Measurements from ENCODE around the gene ZNF335. TPM values are rescaled to one million over a fixed set of nuclear protein-coding genes. Genes with fewer than 3 reads are reported as not detected.

Gene ZNF335, protein sequence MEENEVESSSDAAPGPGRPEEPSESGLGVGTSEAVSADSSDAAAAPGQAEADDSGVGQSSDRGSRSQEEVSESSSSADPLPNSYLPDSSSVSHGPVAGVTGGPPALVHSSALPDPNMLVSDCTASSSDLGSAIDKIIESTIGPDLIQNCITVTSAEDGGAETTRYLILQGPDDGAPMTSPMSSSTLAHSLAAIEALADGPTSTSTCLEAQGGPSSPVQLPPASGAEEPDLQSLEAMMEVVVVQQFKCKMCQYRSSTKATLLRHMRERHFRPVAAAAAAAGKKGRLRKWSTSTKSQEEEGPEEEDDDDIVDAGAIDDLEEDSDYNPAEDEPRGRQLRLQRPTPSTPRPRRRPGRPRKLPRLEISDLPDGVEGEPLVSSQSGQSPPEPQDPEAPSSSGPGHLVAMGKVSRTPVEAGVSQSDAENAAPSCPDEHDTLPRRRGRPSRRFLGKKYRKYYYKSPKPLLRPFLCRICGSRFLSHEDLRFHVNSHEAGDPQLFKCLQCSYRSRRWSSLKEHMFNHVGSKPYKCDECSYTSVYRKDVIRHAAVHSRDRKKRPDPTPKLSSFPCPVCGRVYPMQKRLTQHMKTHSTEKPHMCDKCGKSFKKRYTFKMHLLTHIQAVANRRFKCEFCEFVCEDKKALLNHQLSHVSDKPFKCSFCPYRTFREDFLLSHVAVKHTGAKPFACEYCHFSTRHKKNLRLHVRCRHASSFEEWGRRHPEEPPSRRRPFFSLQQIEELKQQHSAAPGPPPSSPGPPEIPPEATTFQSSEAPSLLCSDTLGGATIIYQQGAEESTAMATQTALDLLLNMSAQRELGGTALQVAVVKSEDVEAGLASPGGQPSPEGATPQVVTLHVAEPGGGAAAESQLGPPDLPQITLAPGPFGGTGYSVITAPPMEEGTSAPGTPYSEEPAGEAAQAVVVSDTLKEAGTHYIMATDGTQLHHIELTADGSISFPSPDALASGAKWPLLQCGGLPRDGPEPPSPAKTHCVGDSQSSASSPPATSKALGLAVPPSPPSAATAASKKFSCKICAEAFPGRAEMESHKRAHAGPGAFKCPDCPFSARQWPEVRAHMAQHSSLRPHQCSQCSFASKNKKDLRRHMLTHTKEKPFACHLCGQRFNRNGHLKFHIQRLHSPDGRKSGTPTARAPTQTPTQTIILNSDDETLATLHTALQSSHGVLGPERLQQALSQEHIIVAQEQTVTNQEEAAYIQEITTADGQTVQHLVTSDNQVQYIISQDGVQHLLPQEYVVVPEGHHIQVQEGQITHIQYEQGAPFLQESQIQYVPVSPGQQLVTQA (N-terminal part only)
- 6.3 to 10.5 TPM (median 9.8 TPM) in 5 replicates for total RNA-seq (2022; extraction: Qiagen RNA extraction; ENCODE audit: low read depth)

DNA sequence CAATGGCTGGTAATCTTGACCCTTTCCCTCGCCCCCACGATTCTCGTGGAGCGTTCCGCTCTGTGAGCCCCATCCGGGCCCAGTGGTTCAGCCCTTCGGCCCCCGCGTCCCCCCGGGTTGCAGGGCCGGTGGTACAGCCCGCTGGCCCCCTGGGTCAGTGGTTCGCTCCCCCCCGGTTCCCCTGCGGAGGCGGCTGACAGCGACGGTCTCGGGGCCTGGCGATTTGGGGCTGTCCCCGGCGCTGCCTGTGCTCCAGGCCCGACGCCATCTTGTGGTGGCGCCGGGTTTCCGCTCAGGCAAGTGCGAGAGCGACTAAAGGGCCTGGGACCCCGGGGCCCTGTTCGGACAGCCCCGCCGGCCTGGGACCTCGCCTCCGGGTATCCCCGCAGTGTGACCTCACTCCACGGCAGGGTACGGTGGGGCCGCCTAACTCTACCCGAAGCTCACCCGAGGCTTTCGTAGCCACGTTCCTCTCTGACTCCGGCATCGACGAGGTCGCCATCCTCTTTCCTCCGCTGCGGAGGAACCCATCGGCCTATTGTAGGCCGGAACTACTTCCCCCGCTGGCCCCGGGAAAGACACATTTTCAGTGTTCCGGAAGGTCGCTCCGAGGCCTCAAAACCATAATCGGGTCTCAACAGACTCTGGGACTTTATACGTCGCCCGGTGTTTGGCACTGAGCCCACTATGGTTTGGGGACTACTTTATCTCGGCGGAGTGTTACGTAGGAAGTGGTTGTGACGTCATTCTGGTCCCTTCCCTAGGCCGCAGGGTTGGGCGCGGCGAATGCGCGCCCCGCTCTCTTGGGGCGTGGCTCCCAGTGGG lies at the start of gene ZNF335:
Gene ZNF335, minus strand, starts transcription at position 529 of the 825 bp plus-strand sequence. CDS start 793 bp downstream, outside the sequence.

DNA sequence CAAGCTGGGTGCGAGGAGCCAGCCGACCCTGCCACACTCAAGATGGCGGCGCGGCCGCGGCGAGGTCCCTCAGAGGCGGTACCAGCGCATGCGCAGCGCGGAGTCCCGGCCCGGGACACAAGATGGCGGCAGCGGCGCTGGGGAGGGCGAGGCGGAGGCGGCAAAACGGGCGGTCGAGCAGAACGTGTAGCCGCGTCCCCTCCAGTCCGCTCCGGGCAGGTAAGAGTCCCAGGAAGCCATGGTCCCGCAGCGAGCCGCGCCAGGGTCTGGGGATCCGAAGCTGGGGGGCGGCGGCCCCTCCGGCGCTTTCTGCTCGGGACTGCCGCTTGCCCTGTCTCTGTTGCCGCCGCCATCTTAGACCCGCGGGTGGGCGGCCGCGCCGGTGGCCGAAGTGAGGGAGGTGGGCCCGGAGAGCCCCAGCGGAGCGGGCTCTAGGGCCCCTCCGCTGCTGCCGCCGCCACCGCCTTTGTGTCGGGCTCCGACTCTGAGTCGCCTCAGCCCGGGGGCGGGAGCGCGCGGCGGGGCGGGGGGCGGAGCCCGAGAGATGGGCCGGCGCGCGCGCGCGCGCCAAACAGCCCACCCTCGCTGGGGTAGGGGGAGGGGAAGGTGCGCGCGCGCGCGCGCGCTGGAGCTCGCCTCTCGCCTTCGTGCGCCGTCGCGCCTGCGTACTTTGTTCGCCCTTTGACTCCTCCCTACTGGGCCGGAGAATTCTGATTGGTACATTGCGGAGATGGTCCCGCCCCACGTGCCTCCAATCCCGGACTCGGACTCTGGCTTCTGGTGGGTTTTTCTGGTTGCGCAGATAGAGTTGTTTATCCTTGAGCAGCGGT lies 37.2 kb downstream of the ZNF335 start, which contains the start of gene PCIF1:
Gene PCIF1, plus strand, starts transcription at position 98 of the 830 bp plus-strand sequence. CDS start 4,317 bp downstream, outside the sequence.

DNA sequence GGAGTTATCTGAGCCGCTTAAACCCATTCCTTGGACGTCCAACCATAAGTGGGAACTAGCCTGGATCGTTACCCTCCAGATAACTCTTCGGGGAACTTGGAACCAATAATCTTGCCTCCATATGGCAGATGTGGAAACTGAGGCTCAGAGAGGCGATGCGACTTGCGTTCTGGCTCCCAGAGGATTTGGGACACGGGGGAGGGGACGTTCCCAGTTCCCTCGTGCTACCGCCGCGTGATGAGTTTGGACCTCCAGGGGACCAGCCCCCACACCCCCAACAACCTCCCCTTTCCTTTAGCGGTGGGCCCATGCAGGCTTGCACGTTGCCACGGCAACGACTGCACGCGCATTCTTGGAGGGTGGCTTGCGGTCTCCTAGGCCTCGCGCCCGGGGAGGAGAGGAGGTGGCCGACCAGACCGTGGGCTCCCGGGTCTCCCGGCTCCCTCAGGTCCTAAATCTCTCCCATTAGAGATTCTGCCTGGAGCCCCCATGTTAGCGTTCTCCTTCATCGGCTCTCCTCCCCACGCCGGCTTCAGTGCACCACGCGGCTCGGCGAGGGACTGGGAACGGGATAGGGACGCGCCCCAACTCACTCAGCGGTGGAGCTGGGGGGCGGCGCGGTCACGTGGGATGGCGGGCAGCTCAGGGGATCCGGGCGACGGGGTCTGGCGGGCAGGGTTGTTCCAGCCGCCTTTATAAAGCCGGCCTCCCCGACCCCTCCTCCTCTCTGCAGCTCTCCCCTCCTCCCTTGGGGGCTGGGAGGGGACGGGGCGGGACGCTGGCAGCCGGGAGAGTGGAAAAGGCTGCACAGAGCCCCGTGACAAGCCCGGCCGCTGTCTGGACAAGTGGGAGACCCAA lies 60.3 kb downstream of the ZNF335 start, which contains the start of gene PLTP:
Gene PLTP, minus strand, starts transcription at position 670 of the 858 bp plus-strand sequence. CDS start 703 bp downstream, outside the sequence.

Other genes starting within 250 kb of the ZNF335 start
- not detected in 5 replicates for gene SPINT4, start 249.9 kb downstream of the ZNF335 start, total RNA-seq (2022; extraction: Qiagen RNA extraction; ENCODE audit: low read depth)
- gene WFDC3, start 180.3 kb downstream of the ZNF335 start, total RNA-seq (2022; extraction: Qiagen RNA extraction; ENCODE audit: low read depth): not detected in 5 replicates
- gene DNTTIP1, start 180.2 kb downstream of the ZNF335 start, total RNA-seq (2022; extraction: Qiagen RNA extraction; ENCODE audit: low read depth): 33.0 to 35.3 TPM (median 35.0 TPM) in 5 replicates
- gene UBE2C, start 159.6 kb downstream of the ZNF335 start, total RNA-seq (2022; extraction: Qiagen RNA extraction; ENCODE audit: low read depth): 213 to 281 TPM (median 233 TPM) in 5 replicates
- not detected in 5 replicates for gene TNNC2, start 144.9 kb downstream of the ZNF335 start, total RNA-seq (2022; extraction: Qiagen RNA extraction; ENCODE audit: low read depth)
- gene SNX21, start 138.4 kb downstream of the ZNF335 start, total RNA-seq (2022; extraction: Qiagen RNA extraction; ENCODE audit: low read depth): 6.9 to 12.6 TPM (median 11.5 TPM) in 5 replicates
- gene ACOT8, start 114.8 kb downstream of the ZNF335 start, total RNA-seq (2022; extraction: Qiagen RNA extraction; ENCODE audit: low read depth): 11.6 to 22.7 TPM (median 19.3 TPM) in 5 replicates
- gene ZSWIM3, start 114.6 kb downstream of the ZNF335 start, total RNA-seq (2022; extraction: Qiagen RNA extraction; ENCODE audit: low read depth): 1.4 to 1.9 TPM (median 1.7 TPM) in 5 replicates
- 4.5 to 6.4 TPM (median 5.2 TPM) in 5 replicates for gene ZSWIM1, start 91.0 kb downstream of the ZNF335 start, total RNA-seq (2022; extraction: Qiagen RNA extraction; ENCODE audit: low read depth)
- 0.39 to 0.89 TPM (median 0.85 TPM) in 4 of 5 replicates, not detected in the other for gene SPATA25, start 84.6 kb downstream of the ZNF335 start, total RNA-seq (2022; extraction: Qiagen RNA extraction; ENCODE audit: low read depth)
- 0.79 to 1.5 TPM (median 0.94 TPM) in 5 replicates for gene NEURL2, start 81.0 kb downstream of the ZNF335 start, total RNA-seq (2022; extraction: Qiagen RNA extraction; ENCODE audit: low read depth)
- gene CTSA, start 80.9 kb downstream of the ZNF335 start, total RNA-seq (2022; extraction: Qiagen RNA extraction; ENCODE audit: low read depth): 80.5 to 129 TPM (median 114 TPM) in 5 replicates
- 1.3 to 2.2 TPM (median 1.5 TPM) in 5 replicates for gene PLTP, start 60.0 kb downstream of the ZNF335 start, total RNA-seq (2022; extraction: Qiagen RNA extraction; ENCODE audit: low read depth)
- gene PCIF1, start 37.5 kb downstream of the ZNF335 start, total RNA-seq (2022; extraction: Qiagen RNA extraction; ENCODE audit: low read depth): 19.8 to 36.7 TPM (median 33.6 TPM) in 5 replicates
- 0.22 to 0.81 TPM (median 0.60 TPM) in 5 replicates for gene MMP9, start 36.7 kb upstream of the ZNF335 start, total RNA-seq (2022; extraction: Qiagen RNA extraction; ENCODE audit: low read depth)
- 12.2 to 17.7 TPM (median 14.1 TPM) in 5 replicates for gene SLC12A5, start 57.0 kb upstream of the ZNF335 start, total RNA-seq (2022; extraction: Qiagen RNA extraction; ENCODE audit: low read depth)
- 18.2 to 26.8 TPM (median 22.7 TPM) in 5 replicates for gene NCOA5, start 117.8 kb upstream of the ZNF335 start, total RNA-seq (2022; extraction: Qiagen RNA extraction; ENCODE audit: low read depth)
- 2.7 to 4.9 TPM (median 4.1 TPM) in 5 replicates for gene CD40, start 146.1 kb upstream of the ZNF335 start, total RNA-seq (2022; extraction: Qiagen RNA extraction; ENCODE audit: low read depth)